Loucy (cell line): ENCODE measurements around the gene DAP.

Experiments used
- EZH2phosphoT487 ChIP-seq: fragments of 200-600 bp; IDR thresholded peaks from 2 replicates; pipeline ENCODE4 v1.6.1; 2018; ENCODE audit warnings: antibody characterized with exemption, mild to moderate bottlenecking, moderate library complexity, borderline replicate concordance
- TF ChIP-seq, protein P1 (sequence below): fragments of 200-600 bp; sonication (generic); conservative IDR thresholded peaks from 2 replicates; pipeline ENCODE4 v1.5.1; 2014; ENCODE audit warnings: mild to moderate bottlenecking, antibody characterized with exemption, low read length

DNA sequence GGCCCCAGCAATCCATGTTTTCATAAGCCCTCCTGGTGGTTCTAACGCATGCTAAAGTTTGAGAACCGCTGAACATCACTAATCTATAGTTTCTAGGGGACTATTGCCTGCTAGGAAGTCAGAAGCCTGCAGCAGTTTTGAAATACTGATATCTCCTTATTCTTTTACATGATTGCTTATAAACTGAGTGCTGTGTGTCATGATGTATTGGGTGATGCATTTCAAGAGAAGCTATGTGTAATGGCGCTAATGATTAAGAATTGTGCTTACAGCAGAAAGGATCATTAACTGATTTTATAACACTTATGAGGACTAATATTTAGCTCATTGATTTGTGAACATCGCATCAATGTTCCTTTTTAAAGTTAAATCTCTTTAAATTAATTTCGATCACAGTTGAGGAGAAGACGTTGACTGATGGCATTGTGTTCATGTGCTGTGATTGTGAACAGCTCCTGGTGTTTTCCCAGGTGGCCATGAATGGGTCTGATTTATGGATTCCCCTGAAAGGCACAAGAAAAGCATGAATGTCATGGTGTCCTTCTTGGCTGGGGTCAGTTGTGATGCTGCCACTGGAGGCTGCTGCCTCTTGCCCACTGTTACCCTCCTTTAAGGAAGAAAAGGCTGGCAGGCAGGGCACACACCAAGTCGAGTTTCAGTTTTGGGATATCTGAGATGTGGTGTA lies 12.0 kb upstream of the DAP start:
- TF ChIP-seq, protein P1, sequence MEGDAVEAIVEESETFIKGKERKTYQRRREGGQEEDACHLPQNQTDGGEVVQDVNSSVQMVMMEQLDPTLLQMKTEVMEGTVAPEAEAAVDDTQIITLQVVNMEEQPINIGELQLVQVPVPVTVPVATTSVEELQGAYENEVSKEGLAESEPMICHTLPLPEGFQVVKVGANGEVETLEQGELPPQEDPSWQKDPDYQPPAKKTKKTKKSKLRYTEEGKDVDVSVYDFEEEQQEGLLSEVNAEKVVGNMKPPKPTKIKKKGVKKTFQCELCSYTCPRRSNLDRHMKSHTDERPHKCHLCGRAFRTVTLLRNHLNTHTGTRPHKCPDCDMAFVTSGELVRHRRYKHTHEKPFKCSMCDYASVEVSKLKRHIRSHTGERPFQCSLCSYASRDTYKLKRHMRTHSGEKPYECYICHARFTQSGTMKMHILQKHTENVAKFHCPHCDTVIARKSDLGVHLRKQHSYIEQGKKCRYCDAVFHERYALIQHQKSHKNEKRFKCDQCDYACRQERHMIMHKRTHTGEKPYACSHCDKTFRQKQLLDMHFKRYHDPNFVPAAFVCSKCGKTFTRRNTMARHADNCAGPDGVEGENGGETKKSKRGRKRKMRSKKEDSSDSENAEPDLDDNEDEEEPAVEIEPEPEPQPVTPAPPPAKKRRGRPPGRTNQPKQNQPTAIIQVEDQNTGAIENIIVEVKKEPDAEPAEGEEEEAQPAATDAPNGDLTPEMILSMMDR, result no peak
- TF ChIP-seq EZH2phosphoT487, result no peak
